ENCODE measurements around the gene LRRN4. TPM values are rescaled to one million over a fixed set of nuclear protein-coding genes. Genes with fewer than 3 reads are reported as not detected.

The LRRN4 gene
- total RNA-seq, 2 experiments from 2014 or later: not detected

- POLR2A ChIA-PET: interaction anchor here (0.6 to 1.1 kb wide), 3 partner anchors 8 to 457 kb away, joined by 3 to 4 read pairs (median 4); no protein-coding TSS in a partner anchor
- H3K4me1 ChIP-seq (ENCODE audit: insufficient read depth, low read length, poor library complexity, severe bottlenecking): peaks cover 31% of the 10 kb centered on the region
- peaks cover 13% of the 10 kb centered on the region; the same call in 1 of the 2 replicates for H4K20me1 ChIP-seq (ENCODE audit: insufficient read depth, low read length)
- peak overlapping the region; percentile 94 for H3K4me2 ChIP-seq (ENCODE audit: low read length)
- H3K36me3 ChIP-seq (ENCODE audit: insufficient read depth, low read length): peaks cover 36% of the 10 kb centered on the region
- DNase-seq (ENCODE audit: low spot score): peak; percentile 17
- H2AFZ ChIP-seq (ENCODE audit: low read length): no peak overlapping the region
- TSS peak; percentile 57 for BruUV-seq (replicated peaks)
- no peaks in the 10 kb centered on the region for H3K9me2 ChIP-seq (ENCODE audit: insufficient read depth, low read length)
- H3K27ac ChIP-seq (ENCODE audit: low read depth, low read length, poor library complexity, severe bottlenecking): no peak overlapping the region
- intact Hi-C loops (cut with micrococcal nuclease; ENCODE audit: unreplicated experiment): no loop called here
- TF ChIP-seq EZH2phosphoT487 (IDR thresholded peaks at IDR 0.05; ENCODE audit: borderline replicate concordance, low read depth, low read length): no peak
- no peak for TF ChIP-seq CTCF (conservative IDR thresholded peaks at IDR 0.05; ENCODE audit: low read length)
- CTCF ChIA-PET (ENCODE audit: unreplicated experiment): interaction anchor here (0.5 to 0.7 kb wide), 2 partner anchors 541 to 704 kb away, joined by 3 read pairs; no protein-coding TSS in a partner anchor
- H3K79me2 ChIP-seq (ENCODE audit: insufficient read depth, low read depth, low read length): peaks cover 54% of the 10 kb centered on the region
- peak overlapping the region; percentile 99 for H3K4me3 ChIP-seq (ENCODE audit: low read depth, low read length, poor library complexity, severe bottlenecking)
- no peaks in the 10 kb centered on the region for H3K9me3 ChIP-seq (ENCODE audit: low read length)
Measured at GRCh38 chr20:6007094-6007528, 46.7 kb downstream of the LRRN4 start.

- H2AFZ ChIP-seq (ENCODE audit: low read length): peak overlapping the region; percentile 69; the same call in 1 of the 2 replicates
Measured at GRCh38 chr20:6006603-6006949, 47.3 kb downstream of the LRRN4 start.

GRCh38 chr20:6000871-6001270, 53.0 kb downstream of the LRRN4 start:
- H3K9me2 ChIP-seq (ENCODE audit: insufficient read depth, low read length): no peaks in the 10 kb centered on the region
- DNase-seq (ENCODE audit: low spot score): no peak
- no peak for TF ChIP-seq CTCF (conservative IDR thresholded peaks at IDR 0.05; ENCODE audit: low read length)
- no peak for TF ChIP-seq EZH2phosphoT487 (IDR thresholded peaks at IDR 0.05; ENCODE audit: borderline replicate concordance, low read depth, low read length)
- no TSS peak for BruUV-seq (replicated peaks)
- ChIA-PET CTCF (ENCODE audit: unreplicated experiment) (no interaction called here), POLR2A (no interaction called here)
- peaks cover 15% of the 10 kb centered on the region for H3K79me2 ChIP-seq (ENCODE audit: insufficient read depth, low read depth, low read length)
- no peaks in the 10 kb centered on the region for H3K9me3 ChIP-seq (ENCODE audit: low read length)
- peaks cover 24% of the 10 kb centered on the region for H3K4me1 ChIP-seq (ENCODE audit: insufficient read depth, low read length, poor library complexity, severe bottlenecking)
- H3K4me3 ChIP-seq (ENCODE audit: low read depth, low read length, poor library complexity, severe bottlenecking): no peak overlapping the region
- H4K20me1 ChIP-seq (ENCODE audit: insufficient read depth, low read length): no peaks in the 10 kb centered on the region
- H3K4me2 ChIP-seq (ENCODE audit: low read length): no peak overlapping the region
- peaks cover 40% of the 10 kb centered on the region for H3K36me3 ChIP-seq (ENCODE audit: insufficient read depth, low read length)
- H2AFZ ChIP-seq (ENCODE audit: low read length): no peak overlapping the region
- intact Hi-C loops (cut with micrococcal nuclease; ENCODE audit: unreplicated experiment): no loop called here
- H3K27ac ChIP-seq (ENCODE audit: low read depth, low read length, poor library complexity, severe bottlenecking): no peak overlapping the region

More at GRCh38 chr20:6006603-6006949, 47.3 kb downstream of the LRRN4 start:
- H3K9me3 ChIP-seq (ENCODE audit: low read length): no peaks in the 10 kb centered on the region
- CTCF ChIA-PET (ENCODE audit: unreplicated experiment): no interaction called here
- H3K36me3 ChIP-seq (ENCODE audit: insufficient read depth, low read length): peaks cover 36% of the 10 kb centered on the region
- intact Hi-C loops (cut with micrococcal nuclease; ENCODE audit: unreplicated experiment): no loop called here
- H4K20me1 ChIP-seq (ENCODE audit: insufficient read depth, low read length): peaks cover 13% of the 10 kb centered on the region; the same call in 1 of the 2 replicates
- peaks cover 31% of the 10 kb centered on the region for H3K4me1 ChIP-seq (ENCODE audit: insufficient read depth, low read length, poor library complexity, severe bottlenecking)
- peaks cover 54% of the 10 kb centered on the region for H3K79me2 ChIP-seq (ENCODE audit: insufficient read depth, low read depth, low read length)
- H3K27ac ChIP-seq (ENCODE audit: low read depth, low read length, poor library complexity, severe bottlenecking): peak overlapping the region; percentile 49
- no TSS peak for BruUV-seq (replicated peaks)
- peak overlapping the region; percentile 94 for H3K4me2 ChIP-seq (ENCODE audit: low read length)
- peak overlapping the region; percentile 99 for H3K4me3 ChIP-seq (ENCODE audit: low read depth, low read length, poor library complexity, severe bottlenecking)
- DNase-seq (ENCODE audit: low spot score): no peak
- H3K9me2 ChIP-seq (ENCODE audit: insufficient read depth, low read length): no peaks in the 10 kb centered on the region
- TF ChIP-seq EZH2phosphoT487 (IDR thresholded peaks at IDR 0.05; ENCODE audit: borderline replicate concordance, low read depth, low read length): no peak
- POLR2A ChIA-PET: no interaction called here
